Stimulated activated CD8-positive, alpha-beta memory T cell treated with anti-CD3 and anti-CD28 coated beads, Interleukin-7, amount 100 ng/mL, for 48 hours (primary cell): ENCODE data around the gene ERAP2.
"Not testable (repeated sequence)": the region's sequence is repeated elsewhere in the genome, so short reads cannot be mapped to it uniquely, and the experiment has no call there.

Source experiments
- DNase-seq, 2 donors: peaks; one replicate each; pipeline ENCODE4 v3.0.0-alpha.2; 2020; ENCODE audit warnings: low read depth in 1 of 2; ENCODE audit errors: extremely low read depth in 1 of 2

Gene ERAP2

DNA sequence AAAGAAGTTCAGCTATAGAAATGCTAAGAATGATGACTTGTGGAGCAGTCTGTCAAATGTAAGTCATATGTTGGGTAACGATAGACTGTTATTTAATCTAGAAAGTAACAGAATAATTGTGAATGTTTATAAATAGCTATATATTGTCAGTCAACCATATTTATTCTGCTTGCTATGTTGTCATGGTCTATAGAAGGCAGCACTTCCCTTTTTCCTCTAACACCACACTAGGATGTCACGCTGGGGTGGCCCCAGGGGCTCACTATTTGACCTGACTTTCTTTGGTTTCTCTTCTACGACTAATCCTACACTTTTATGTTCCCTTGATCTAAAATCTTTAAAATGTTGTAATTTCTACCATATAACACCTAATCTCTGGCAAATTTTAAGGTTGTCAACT lies 20.5 kb downstream of the ERAP2 start:
- no peak for DNase-seq

DNA sequence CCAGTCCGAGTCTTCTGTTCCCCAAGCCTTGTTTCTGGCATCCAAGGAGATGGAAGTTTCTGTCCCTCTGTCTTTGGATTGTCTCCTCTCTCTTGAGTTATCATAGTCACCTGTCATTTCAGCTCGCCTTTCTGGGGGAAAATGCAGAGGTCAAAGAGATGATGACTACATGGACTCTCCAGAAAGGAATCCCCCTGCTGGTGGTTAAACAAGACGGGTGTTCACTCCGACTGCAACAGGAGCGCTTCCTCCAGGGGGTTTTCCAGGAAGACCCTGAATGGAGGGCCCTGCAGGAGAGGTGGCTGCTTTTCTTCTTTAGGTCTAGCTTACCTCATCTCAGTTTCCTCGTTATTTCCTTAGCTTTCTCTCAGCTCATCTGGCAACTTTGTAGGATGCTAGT lies 25.1 kb downstream of the ERAP2 start:
- no peak for DNase-seq

- DNase-seq: no peak
Measured at GRCh38 chr5:96901841-96902240, 25.5 kb downstream of the ERAP2 start.

- no peak for DNase-seq
Measured at GRCh38 chr5:96902876-96903275, 26.6 kb downstream of the ERAP2 start.

- DNase-seq: no peak
Measured at GRCh38 chr5:96903300-96903699, 27.0 kb downstream of the ERAP2 start.

DNA sequence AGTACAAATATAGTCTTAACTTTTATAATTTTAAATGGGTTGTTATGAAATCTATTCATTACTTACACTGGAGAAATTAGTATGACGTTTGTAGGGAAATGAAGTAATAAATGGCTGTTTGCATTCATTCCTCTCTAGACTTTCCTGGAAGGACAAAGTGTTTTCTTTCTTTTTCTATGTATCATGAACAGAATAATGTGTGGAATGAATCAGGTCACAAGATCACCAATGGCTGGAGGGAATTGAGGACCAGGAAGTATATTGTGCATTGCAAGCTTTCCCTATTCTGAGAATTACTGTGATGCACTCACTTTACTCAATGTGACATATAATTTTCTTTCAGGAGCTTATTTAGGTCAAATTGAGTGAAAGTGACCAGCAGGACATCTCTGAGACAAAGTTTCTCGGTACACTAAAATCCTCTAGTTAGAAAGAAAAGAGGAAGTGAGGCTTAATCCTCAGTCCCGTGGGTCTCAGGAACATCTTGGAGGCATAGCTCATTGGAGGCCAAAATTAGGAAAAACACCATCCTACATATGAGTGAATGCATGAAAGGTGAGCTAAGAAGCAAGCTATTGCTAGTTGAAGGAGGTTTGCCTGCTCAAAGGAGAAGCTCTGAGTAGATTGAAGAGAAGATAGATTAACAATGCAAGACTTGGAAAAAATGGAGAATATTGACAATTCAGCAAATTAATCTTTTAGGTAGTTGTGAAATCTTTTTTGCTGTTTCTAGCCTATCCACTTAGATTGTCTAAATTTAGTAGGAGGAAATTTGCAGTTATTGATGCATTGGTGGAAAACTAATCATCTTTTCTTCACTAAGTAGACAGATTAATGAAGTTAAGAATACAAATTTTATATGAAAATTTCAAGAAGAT lies 28.0 kb downstream of the ERAP2 start:
- no peak for DNase-seq

GRCh38 chr5:96905864-96906263 lies 29.6 kb downstream of the ERAP2 start:
- DNase-seq: no peak

GRCh38 chr5:96909003-96909402 lies 32.7 kb downstream of the ERAP2 start:
- DNase-seq: no peak

DNA sequence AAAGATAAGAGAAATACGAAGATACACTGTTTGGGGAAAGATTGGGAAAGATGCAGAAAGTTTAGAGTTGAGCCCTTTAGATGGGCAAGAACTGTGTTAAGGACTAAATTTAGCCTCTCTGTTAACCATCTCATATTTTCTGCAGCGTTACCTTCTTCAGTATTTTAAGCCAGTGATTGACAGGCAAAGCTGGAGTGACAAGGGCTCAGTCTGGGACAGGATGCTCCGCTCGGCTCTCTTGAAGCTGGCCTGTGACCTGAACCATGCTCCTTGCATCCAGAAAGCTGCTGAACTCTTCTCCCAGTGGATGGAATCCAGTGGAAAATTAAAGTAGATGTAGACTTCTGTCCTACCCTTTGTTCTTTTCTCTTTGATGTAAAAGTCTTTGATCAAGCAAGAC lies 33.1 kb downstream of the ERAP2 start:
- no peak for DNase-seq

GRCh38 chr5:96911139-96911538 lies 34.8 kb downstream of the ERAP2 start:
- no peak for DNase-seq

GRCh38 chr5:96913233-96913632 lies 36.9 kb downstream of the ERAP2 start:
- no peak for DNase-seq

DNA sequence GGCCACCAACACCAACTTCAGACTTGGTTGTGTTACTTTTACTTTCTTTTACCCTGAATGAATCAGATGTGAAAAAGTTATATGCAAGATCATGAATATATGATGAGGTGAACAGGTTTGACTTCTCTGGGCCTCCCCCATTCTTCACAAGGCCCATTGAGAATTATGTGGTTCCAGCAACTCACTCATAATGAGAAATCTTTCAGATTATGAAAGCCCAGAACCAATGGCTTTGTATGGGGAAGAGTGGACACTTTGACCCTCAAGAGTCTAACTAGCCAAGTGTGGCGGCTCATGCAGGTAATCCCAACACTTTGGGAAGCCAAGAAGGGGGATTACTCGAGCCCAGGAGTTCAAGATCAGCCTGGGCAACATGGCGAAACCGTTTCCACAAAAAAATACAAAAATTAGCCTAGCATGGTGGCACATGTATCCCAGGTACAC lies 43.5 kb downstream of the ERAP2 start:
- DNase-seq: no peak

DNA sequence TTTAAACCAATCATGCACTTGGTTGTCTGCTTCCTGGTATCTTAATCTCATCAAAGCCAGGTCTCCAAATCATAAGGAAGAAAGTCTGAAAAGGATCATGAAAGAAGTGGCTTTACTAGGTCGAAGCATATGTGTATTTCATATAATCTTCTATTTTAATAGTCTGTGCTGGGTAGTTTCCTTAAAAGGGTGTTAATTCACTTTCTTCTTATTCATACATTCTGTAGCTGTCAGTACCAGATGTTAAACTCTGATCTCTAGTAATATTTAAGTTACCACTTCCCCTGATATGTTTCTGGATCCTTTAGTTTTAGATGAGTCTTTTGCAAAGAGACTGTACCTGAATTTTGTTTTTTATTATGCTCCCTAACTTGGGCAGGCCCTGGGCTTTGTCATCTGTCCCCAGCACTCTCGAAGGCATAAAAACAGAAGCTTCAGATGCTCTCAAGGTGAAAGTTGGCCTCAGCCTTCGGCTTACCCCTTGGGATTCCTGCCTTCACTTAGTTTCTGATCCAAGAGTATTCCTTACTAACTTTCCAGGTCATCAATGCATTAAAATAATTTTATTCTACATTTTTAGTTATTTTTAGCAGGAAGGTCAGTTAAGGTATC lies 44.5 kb downstream of the ERAP2 start:
- DNase-seq: no peak

DNA sequence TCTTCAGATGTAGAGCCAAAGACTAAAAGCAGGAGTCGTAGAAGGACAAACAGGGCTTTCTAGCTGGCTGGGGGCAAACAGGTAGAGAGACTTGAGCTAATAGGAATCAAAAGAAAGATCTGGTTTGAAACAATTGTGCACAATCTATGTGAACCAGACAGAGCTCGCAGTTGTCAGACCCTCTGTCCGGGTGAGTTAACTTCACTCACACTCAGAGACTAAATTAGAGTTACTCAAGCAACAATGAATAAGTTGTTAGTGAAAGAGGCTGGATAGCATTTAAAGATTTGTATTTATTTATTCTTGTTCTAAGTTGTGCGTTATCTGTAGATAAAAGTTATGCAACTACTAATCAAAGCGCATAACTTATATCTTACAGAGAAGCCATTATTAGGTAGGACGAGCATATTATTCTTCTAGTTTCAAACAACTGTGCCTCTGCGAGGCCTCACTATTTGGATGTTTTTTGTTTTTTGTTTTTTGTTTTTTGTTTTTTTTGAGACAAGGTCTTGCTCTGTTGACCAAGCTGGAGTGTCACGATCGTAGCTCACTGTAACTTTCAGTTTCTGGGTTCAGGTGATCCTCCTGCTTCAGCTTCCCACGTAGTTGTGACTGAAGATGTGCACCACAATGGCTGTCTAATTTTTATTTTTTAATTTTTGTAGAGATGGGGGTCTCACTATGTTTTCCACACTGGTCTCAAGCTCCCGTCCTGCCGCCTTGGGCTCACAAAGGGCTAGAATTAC lies 46.4 kb downstream of the ERAP2 start:
- no peak for DNase-seq

GRCh38 chr5:96924016-96924443 lies 47.7 kb downstream of the ERAP2 start:
- DNase-seq: no peak

GRCh38 chr5:96926276-96926675 lies 50.0 kb downstream of the ERAP2 start:
- DNase-seq: no peak

- DNase-seq: no peak
Measured at GRCh38 chr5:96927008-96927407, 50.7 kb downstream of the ERAP2 start.

DNA sequence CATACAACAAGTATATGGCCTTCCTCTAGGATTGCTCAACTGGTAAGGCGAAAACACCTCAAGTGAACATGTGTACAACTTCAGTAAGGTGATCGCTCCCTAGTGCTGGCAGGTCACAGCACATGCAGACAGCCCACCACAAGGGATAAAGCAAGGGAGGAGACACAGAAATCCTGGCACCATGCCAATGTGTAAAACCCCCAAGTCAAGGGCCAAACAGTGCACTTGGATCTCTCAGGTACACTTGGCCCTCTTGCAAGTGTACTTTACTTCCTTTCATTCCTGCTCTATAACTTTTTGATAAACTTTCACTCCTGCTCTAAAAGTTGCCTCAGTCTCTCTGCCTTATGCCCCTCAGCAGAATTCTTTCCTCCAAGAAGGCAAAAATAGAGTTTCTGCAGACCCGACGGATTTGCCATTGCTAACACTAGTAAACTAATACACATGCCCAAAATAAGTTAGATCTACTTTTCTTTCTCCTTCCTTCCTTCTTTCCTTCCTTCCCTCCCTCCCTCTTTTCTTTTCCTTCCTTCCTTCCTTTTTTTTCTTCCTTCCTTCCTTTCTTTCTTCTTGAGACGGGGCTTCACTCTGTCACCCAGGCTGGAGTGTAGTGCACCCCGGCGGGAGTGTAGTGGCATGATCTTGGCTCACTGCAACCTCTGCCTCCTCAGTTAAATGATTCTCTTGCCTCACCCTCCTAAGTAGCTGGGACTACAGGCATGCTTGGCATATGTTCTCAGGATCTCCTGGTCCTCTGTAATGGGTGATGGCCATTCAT lies 52.8 kb downstream of the ERAP2 start:
- DNase-seq: no peak

DNA sequence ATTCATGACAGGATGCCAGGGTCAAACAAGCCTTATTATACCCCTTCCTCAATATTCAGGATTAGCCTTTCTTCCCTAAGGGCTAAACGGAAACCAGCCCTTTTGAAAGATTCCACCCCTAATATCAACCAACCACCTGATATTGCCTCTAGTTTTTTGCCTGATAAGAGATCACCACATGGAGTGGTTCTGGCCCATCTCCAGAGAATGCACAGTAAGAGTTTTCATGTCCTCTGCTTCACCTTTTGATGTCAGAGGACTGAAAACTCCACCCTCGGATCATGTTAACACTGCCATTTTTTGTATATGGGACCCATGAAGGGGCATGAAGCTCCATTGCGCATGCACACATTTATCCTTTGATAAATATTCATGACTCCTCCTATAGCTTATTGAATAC lies 53.8 kb downstream of the ERAP2 start:
- DNase-seq: no peak

- no peak for DNase-seq
Measured at GRCh38 chr5:96930589-96930988, 54.3 kb downstream of the ERAP2 start.

DNA sequence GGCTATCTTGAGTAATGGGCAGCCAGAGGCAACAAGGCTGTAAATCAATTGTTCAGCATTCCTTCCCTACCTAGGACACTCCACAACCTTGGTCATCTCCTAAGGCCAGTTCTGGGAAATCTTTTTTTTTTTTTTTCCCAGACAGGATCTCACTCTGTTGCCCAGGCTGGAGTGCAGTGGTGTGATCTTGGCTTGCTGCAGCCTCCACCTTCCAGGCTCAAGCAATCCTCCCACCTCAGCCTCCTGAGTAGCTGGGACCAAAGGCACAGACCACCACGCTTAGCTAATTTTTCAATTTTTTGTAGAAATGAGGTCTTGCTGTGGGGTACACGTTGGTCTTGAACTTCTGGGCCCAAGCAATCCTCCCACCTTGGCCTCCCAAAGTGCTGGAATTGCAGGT lies 54.7 kb downstream of the ERAP2 start:
- DNase-seq: not testable (repeated sequence)
